AG04450 (cell line): ENCODE measurements around the gene TMEM127. TPM values are rescaled to one million over a fixed set of nuclear protein-coding genes. Genes with fewer than 3 reads are reported as not detected.

Source experiments
- CTCF ChIA-PET: fragments of 300-600, 350-600 bp; formaldehyde crosslinking; extraction: SDS; loops from one replicate; lab custom pipeline; 2022; ENCODE audit warnings: antibody characterized with exemption, inconsistent platforms; lab: Charles Lee
- POLR2A ChIA-PET: fragments of 350-600 bp; formaldehyde crosslinking; extraction: SDS; loops from one replicate; lab custom pipeline; 2021; ENCODE audit warnings: antibody characterized with exemption, inconsistent platforms; lab: Yijun Ruan, JAX
- DNase-seq: peaks from one replicate; pipeline ENCODE4 v3.0.0-alpha.2; 2011; ENCODE audit warnings: low read depth, low spot score
- H3K27ac ChIP-seq: one replicate; pipeline ENCODE4 v1.5.1; 2012; ENCODE audit warnings: low read depth, low read length, control low read depth
- H3K27me3 ChIP-seq: one replicate; pipeline ENCODE4 v1.6.0; 2012; ENCODE audit warnings: low read length; ENCODE audit not compliant: control insufficient read depth, insufficient read depth
- H3K4me3 ChIP-seq: 2 replicates; pipeline ENCODE4 v1.5.1; 2011; ENCODE audit warnings: mild to moderate bottlenecking, low read depth, low read length, control low read depth
- H3K9me3 ChIP-seq: 2 replicates; pipeline ENCODE4 v1.5.1; 2012; ENCODE audit warnings: low read length; ENCODE audit not compliant: control insufficient read depth, insufficient read depth
- CTCF ChIP-seq: IDR thresholded peaks from 2 replicates; pipeline ENCODE4 v1.5.1; 2011; ENCODE audit warnings: low read depth, low read length, control low read depth, inconsistent platforms
- polyA minus RNA-seq: library from RNA; depleted of rRNA, polyadenylated mRNA; stranded (reverse); fragments of >200 nt; gene quantifications from 2 replicates; pipeline ENCODE4 v1.2.3, GENCODE V29; 2011; rRNA and poly(A)+ RNA removed
- polyA plus RNA-seq: library from polyadenylated mRNA; depleted of rRNA; stranded (reverse); fragments of >200 nt; gene quantifications from 2 replicates; pipeline ENCODE4 v1.2.3, GENCODE V29; 2011; rRNA removed

The TMEM127 gene
- 45.3 and 48.7 TPM in 2 replicates for polyA plus RNA-seq
- 42.2 and 55.9 TPM in 2 replicates for polyA minus RNA-seq

- H3K27ac ChIP-seq = peak within 1 kb of the TSS; percentile 84
- TF ChIP-seq CTCF = peak; percentile 54
- H3K4me3 ChIP-seq = peak within 1 kb of the TSS; percentile 88
- peak; percentile 92 for DNase-seq
- no peaks in the 10 kb centered on the region for H3K9me3 ChIP-seq
- POLR2A ChIA-PET = interaction anchor here (1.3 to 1.6 kb wide), 2 partner anchors 57 to 128 kb away, joined by 3 to 4 read pairs; partner anchors contain the start of genes ASTL and STARD7
- no peaks in the 10 kb centered on the region for H3K27me3 ChIP-seq
- CTCF ChIA-PET = interaction anchor here (0.6 to 1.9 kb wide), 6 partner anchors 90 to 273 kb away, joined by 3 to 13 read pairs (median 6); partner anchors contain the start of gene ASTL
Measured at GRCh38 chr2:96265840-96266679, at the start of gene TMEM127, which contains the start of gene CIAO1. Gene TMEM127 (minus strand): TSS chr2:96265997. CDS start chr2:96265381, 616 bp downstream. Gene CIAO1 (plus strand): TSS chr2:96266225. CDS start chr2:96266351, 126 bp downstream.

GRCh38 chr2:96315005-96315399 is 49.2 kb upstream of the TMEM127 start:
- Histone ChIP-seq H3K9me3 (no peaks in the 10 kb centered on the region), H3K4me3 (no peak overlapping the region), H3K27me3 (no peaks in the 10 kb centered on the region), H3K27ac (peak overlapping the region; percentile 11)
- no peak for TF ChIP-seq CTCF
- POLR2A ChIA-PET = no interaction called here
- no peak for DNase-seq
- CTCF ChIA-PET = no interaction called here

GRCh38 chr2:96308248-96308647 is 42.5 kb upstream of the TMEM127 start:
- Histone ChIP-seq H3K27ac (no peak overlapping the region), H3K9me3 (no peaks in the 10 kb centered on the region), H3K4me3 (no peak overlapping the region), H3K27me3 (no peaks in the 10 kb centered on the region)
- CTCF ChIA-PET = no interaction called here
- no peak for DNase-seq
- no peak for TF ChIP-seq CTCF
- POLR2A ChIA-PET = no interaction called here

- CTCF ChIA-PET = no interaction called here
- no peak for TF ChIP-seq CTCF
- Histone ChIP-seq H3K27me3 (no peaks in the 10 kb centered on the region), H3K9me3 (no peaks in the 10 kb centered on the region), H3K4me3 (peak overlapping the region; percentile 99), H3K27ac (no peak overlapping the region)
- POLR2A ChIA-PET = no interaction called here
- DNase-seq = no peak
Measured at GRCh38 chr2:96306370-96306769, 40.6 kb upstream of the TMEM127 start.

GRCh38 chr2:96305979-96306308 is 40.1 kb upstream of the TMEM127 start:
- no peak for TF ChIP-seq CTCF
- no peaks in the 10 kb centered on the region for H3K27me3 ChIP-seq
- no peaks in the 10 kb centered on the region for H3K9me3 ChIP-seq
- ChIA-PET POLR2A (interaction anchor here (1.2 kb wide), 1 partner anchor 19 kb away, joined by 3 read pairs; the partner anchor contains the start of gene ITPRIPL1), CTCF (no interaction called here)
- peak overlapping the region; percentile 57 for H3K27ac ChIP-seq
- H3K4me3 ChIP-seq = peak overlapping the region; percentile 99
- DNase-seq = no peak
